ENCODE results near the gene PRKD3. TPM values are rescaled to one million over a fixed set of nuclear protein-coding genes. Genes with fewer than 3 reads are reported as not detected.

The PRKD3 gene
- total RNA-seq, 1 experiment from 2014 or later = 82.1 TPM

DNA sequence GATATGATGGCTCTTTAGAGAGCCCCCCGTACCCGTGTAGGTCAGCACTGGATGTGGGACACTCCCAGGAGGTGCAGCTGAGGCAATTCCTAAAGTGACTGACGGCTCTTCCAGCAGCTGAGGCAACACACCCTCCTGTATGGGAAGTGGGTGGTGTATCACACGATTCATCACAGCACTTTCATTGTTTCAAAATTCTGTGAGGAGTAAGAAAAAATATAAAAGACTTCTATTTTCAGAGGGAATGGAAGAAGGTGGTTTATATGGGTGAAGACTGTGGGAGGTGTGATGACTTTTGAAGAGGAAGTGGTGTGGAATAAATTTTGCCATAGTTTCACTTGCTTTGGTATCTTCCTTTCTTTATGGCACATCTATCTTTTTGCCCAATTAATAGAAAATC lies 42.1 kb upstream of the PRKD3 start:
- no peaks in the 10 kb centered on the region; the same call in 1 of the 2 replicates for H3K36me3 Mint-ChIP-seq
- no peaks in the 10 kb centered on the region for H3K9me3 Mint-ChIP-seq
- ATAC-seq = no peak
- TF ChIP-seq RELA (CRISPR knock-in tag; IDR thresholded peaks at IDR 0.05; ENCODE audit: borderline replicate concordance) (no peak), ZNF416 (CRISPR knock-in tag; IDR thresholded peaks at IDR 0.05) (no peak), JUN (CRISPR knock-in tag; IDR thresholded peaks at IDR 0.05) (no peak), NR2C2 (CRISPR knock-in tag; IDR thresholded peaks at IDR 0.05) (no peak), RORB (CRISPR knock-in tag; IDR thresholded peaks at IDR 0.05) (no peak), ZBTB21 (CRISPR knock-in tag; IDR thresholded peaks at IDR 0.05; ENCODE audit: borderline replicate concordance) (no peak)
- TF ChIP-seq, protein P1, sequence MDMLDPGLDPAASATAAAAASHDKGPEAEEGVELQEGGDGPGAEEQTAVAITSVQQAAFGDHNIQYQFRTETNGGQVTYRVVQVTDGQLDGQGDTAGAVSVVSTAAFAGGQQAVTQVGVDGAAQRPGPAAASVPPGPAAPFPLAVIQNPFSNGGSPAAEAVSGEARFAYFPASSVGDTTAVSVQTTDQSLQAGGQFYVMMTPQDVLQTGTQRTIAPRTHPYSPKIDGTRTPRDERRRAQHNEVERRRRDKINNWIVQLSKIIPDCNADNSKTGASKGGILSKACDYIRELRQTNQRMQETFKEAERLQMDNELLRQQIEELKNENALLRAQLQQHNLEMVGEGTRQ (CRISPR knock-in tag; IDR thresholded peaks at IDR 0.05) = no peak
- TF ChIP-seq, protein P2, sequence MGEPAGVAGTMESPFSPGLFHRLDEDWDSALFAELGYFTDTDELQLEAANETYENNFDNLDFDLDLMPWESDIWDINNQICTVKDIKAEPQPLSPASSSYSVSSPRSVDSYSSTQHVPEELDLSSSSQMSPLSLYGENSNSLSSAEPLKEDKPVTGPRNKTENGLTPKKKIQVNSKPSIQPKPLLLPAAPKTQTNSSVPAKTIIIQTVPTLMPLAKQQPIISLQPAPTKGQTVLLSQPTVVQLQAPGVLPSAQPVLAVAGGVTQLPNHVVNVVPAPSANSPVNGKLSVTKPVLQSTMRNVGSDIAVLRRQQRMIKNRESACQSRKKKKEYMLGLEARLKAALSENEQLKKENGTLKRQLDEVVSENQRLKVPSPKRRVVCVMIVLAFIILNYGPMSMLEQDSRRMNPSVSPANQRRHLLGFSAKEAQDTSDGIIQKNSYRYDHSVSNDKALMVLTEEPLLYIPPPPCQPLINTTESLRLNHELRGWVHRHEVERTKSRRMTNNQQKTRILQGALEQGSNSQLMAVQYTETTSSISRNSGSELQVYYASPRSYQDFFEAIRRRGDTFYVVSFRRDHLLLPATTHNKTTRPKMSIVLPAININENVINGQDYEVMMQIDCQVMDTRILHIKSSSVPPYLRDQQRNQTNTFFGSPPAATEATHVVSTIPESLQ (CRISPR knock-in tag; IDR thresholded peaks at IDR 0.05) = no peak
- TF ChIP-seq, protein P3, sequence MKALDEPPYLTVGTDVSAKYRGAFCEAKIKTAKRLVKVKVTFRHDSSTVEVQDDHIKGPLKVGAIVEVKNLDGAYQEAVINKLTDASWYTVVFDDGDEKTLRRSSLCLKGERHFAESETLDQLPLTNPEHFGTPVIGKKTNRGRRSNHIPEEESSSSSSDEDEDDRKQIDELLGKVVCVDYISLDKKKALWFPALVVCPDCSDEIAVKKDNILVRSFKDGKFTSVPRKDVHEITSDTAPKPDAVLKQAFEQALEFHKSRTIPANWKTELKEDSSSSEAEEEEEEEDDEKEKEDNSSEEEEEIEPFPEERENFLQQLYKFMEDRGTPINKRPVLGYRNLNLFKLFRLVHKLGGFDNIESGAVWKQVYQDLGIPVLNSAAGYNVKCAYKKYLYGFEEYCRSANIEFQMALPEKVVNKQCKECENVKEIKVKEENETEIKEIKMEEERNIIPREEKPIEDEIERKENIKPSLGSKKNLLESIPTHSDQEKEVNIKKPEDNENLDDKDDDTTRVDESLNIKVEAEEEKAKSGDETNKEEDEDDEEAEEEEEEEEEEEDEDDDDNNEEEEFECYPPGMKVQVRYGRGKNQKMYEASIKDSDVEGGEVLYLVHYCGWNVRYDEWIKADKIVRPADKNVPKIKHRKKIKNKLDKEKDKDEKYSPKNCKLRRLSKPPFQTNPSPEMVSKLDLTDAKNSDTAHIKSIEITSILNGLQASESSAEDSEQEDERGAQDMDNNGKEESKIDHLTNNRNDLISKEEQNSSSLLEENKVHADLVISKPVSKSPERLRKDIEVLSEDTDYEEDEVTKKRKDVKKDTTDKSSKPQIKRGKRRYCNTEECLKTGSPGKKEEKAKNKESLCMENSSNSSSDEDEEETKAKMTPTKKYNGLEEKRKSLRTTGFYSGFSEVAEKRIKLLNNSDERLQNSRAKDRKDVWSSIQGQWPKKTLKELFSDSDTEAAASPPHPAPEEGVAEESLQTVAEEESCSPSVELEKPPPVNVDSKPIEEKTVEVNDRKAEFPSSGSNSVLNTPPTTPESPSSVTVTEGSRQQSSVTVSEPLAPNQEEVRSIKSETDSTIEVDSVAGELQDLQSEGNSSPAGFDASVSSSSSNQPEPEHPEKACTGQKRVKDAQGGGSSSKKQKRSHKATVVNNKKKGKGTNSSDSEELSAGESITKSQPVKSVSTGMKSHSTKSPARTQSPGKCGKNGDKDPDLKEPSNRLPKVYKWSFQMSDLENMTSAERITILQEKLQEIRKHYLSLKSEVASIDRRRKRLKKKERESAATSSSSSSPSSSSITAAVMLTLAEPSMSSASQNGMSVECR (CRISPR knock-in tag; IDR thresholded peaks at IDR 0.05; ENCODE audit: borderline replicate concordance) = no peak
- TF ChIP-seq, protein P4, sequence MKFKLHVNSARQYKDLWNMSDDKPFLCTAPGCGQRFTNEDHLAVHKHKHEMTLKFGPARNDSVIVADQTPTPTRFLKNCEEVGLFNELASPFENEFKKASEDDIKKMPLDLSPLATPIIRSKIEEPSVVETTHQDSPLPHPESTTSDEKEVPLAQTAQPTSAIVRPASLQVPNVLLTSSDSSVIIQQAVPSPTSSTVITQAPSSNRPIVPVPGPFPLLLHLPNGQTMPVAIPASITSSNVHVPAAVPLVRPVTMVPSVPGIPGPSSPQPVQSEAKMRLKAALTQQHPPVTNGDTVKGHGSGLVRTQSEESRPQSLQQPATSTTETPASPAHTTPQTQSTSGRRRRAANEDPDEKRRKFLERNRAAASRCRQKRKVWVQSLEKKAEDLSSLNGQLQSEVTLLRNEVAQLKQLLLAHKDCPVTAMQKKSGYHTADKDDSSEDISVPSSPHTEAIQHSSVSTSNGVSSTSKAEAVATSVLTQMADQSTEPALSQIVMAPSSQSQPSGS (CRISPR knock-in tag; IDR thresholded peaks at IDR 0.05; ENCODE audit: borderline replicate concordance, low read depth) = no peak
- TF ChIP-seq, protein P5, sequence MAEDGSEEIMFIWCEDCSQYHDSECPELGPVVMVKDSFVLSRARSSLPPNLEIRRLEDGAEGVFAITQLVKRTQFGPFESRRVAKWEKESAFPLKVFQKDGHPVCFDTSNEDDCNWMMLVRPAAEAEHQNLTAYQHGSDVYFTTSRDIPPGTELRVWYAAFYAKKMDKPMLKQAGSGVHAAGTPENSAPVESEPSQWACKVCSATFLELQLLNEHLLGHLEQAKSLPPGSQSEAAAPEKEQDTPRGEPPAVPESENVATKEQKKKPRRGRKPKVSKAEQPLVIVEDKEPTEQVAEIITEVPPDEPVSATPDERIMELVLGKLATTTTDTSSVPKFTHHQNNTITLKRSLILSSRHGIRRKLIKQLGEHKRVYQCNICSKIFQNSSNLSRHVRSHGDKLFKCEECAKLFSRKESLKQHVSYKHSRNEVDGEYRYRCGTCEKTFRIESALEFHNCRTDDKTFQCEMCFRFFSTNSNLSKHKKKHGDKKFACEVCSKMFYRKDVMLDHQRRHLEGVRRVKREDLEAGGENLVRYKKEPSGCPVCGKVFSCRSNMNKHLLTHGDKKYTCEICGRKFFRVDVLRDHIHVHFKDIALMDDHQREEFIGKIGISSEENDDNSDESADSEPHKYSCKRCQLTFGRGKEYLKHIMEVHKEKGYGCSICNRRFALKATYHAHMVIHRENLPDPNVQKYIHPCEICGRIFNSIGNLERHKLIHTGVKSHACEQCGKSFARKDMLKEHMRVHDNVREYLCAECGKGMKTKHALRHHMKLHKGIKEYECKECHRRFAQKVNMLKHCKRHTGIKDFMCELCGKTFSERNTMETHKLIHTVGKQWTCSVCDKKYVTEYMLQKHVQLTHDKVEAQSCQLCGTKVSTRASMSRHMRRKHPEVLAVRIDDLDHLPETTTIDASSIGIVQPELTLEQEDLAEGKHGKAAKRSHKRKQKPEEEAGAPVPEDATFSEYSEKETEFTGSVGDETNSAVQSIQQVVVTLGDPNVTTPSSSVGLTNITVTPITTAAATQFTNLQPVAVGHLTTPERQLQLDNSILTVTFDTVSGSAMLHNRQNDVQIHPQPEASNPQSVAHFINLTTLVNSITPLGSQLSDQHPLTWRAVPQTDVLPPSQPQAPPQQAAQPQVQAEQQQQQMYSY (CRISPR knock-in tag; IDR thresholded peaks at IDR 0.05) = no peak
- no peaks in the 10 kb centered on the region for H3K27me3 Mint-ChIP-seq (ENCODE audit: low read depth)
- CTCF ChIA-PET = no interaction called here
- H3K4me1 Mint-ChIP-seq = no peaks in the 10 kb centered on the region
- POLR2A ChIA-PET = interaction anchor here (0.6 kb wide), 1 partner anchor 201 kb away, joined by 3 read pairs; no protein-coding TSS in a partner anchor
- H3K27ac Mint-ChIP-seq = no peak overlapping the region
- no peak for DNase-seq (ENCODE audit: low spot score)
- H3K4me3 Mint-ChIP-seq = no peak overlapping the region

DNA sequence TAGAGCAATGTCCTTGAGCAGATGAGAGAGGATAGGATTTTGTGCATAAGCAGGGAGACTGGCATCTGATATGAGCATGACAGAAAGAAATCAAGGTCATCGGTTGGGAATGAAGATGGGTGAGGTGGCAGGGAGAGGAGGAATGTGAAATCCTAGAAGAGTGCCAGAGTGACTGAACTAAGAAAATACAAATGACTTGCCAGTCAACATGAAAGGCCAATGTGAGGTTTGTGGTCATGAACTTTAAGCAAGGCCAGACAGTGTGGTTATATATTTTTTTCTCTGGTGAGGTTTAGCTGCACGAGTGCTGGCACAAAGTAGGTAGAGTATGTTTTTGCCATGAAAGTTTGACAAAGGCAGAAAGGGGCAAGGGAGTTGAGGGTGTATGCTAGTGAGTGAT lies 41.0 kb upstream of the PRKD3 start:
- H3K36me3 Mint-ChIP-seq = no peaks in the 10 kb centered on the region; the same call in 1 of the 2 replicates
- no peak overlapping the region for H3K27ac Mint-ChIP-seq
- DNase-seq (ENCODE audit: low spot score) (no peak), ATAC-seq (no peak)
- H3K9me3 Mint-ChIP-seq = no peaks in the 10 kb centered on the region
- POLR2A ChIA-PET = no interaction called here
- no peaks in the 10 kb centered on the region for H3K4me1 Mint-ChIP-seq
- no peak overlapping the region for H3K4me3 Mint-ChIP-seq
- CTCF ChIA-PET = no interaction called here
- H3K27me3 Mint-ChIP-seq (ENCODE audit: low read depth) = no peaks in the 10 kb centered on the region
- TF ChIP-seq, protein P6, sequence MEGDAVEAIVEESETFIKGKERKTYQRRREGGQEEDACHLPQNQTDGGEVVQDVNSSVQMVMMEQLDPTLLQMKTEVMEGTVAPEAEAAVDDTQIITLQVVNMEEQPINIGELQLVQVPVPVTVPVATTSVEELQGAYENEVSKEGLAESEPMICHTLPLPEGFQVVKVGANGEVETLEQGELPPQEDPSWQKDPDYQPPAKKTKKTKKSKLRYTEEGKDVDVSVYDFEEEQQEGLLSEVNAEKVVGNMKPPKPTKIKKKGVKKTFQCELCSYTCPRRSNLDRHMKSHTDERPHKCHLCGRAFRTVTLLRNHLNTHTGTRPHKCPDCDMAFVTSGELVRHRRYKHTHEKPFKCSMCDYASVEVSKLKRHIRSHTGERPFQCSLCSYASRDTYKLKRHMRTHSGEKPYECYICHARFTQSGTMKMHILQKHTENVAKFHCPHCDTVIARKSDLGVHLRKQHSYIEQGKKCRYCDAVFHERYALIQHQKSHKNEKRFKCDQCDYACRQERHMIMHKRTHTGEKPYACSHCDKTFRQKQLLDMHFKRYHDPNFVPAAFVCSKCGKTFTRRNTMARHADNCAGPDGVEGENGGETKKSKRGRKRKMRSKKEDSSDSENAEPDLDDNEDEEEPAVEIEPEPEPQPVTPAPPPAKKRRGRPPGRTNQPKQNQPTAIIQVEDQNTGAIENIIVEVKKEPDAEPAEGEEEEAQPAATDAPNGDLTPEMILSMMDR (IDR thresholded peaks at IDR 0.05) = no peak
- TF ChIP-seq, protein P7, sequence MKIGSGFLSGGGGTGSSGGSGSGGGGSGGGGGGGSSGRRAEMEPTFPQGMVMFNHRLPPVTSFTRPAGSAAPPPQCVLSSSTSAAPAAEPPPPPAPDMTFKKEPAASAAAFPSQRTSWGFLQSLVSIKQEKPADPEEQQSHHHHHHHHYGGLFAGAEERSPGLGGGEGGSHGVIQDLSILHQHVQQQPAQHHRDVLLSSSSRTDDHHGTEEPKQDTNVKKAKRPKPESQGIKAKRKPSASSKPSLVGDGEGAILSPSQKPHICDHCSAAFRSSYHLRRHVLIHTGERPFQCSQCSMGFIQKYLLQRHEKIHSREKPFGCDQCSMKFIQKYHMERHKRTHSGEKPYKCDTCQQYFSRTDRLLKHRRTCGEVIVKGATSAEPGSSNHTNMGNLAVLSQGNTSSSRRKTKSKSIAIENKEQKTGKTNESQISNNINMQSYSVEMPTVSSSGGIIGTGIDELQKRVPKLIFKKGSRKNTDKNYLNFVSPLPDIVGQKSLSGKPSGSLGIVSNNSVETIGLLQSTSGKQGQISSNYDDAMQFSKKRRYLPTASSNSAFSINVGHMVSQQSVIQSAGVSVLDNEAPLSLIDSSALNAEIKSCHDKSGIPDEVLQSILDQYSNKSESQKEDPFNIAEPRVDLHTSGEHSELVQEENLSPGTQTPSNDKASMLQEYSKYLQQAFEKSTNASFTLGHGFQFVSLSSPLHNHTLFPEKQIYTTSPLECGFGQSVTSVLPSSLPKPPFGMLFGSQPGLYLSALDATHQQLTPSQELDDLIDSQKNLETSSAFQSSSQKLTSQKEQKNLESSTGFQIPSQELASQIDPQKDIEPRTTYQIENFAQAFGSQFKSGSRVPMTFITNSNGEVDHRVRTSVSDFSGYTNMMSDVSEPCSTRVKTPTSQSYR (CRISPR knock-in tag; IDR thresholded peaks at IDR 0.05) = no peak
